HG03108 (cell line): ENCODE data around the gene CPE.
"Not testable (repeated sequence)": the region's sequence is repeated elsewhere in the genome, so short reads cannot be mapped to it uniquely, and the experiment has no call there.

Source experiments
- ATAC-seq: cut with Tn5 transposase; IDR thresholded peaks from one replicate; pipeline ENCODE4 v1.9.1; 2021; ENCODE audit warnings: moderate library complexity; ENCODE audit not compliant: unreplicated experiment

Gene CPE

DNA sequence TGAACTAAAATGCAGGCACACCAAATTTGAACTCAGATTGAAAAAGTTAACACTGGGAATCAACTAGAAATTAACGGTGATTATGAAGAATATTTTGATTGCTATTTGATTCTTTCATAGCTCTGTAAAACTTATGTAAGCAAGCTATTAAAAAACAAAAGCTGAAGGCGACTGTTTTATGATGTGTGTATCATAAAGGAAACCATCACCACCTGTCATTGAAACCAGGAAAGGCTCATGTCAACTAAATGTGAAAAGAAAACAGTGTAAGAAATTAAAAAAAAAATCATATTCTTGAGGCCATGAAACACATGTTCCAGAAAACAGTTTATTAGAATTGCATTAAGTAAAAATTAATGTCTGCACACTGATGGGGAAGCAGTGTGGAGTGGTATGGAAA lies 24.2 kb downstream of the CPE start:
- no peak for ATAC-seq

GRCh38 chr4:165403637-165404036 lies 24.8 kb downstream of the CPE start:
- ATAC-seq, result no peak

GRCh38 chr4:165404080-165404479 lies 25.3 kb downstream of the CPE start:
- ATAC-seq, result no peak

DNA sequence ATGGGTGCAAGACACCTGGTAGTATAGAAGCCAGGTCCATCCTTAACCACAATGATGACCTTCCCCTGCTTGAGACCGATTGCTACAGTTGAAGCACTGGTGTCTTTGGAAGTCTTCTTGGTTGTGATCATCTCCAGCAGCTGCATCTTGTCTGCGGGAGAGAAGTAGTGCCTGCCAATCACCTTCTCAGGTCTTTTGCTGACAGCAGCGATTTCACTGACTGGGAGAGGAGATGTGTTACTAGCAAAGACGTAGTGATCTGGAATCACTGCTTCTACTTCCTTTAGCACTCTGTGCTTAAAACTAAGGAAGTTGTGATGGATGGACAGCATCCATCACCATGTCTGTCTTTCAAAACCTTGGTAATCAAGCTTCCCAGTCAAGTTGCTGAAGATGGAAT lies 25.9 kb downstream of the CPE start:
- no peak for ATAC-seq

- ATAC-seq, result no peak
These were observed 31.4 kb downstream of the CPE start for GRCh38 chr4:165410214-165410613.

- ATAC-seq, result no peak
These were observed 37.1 kb downstream of the CPE start for GRCh38 chr4:165415910-165416309.

GRCh38 chr4:165418073-165418472 lies 39.3 kb downstream of the CPE start:
- ATAC-seq, result no peak

GRCh38 chr4:165425629-165426028 lies 46.8 kb downstream of the CPE start:
- ATAC-seq, result no peak

GRCh38 chr4:165426331-165426730 lies 47.5 kb downstream of the CPE start:
- no peak for ATAC-seq

DNA sequence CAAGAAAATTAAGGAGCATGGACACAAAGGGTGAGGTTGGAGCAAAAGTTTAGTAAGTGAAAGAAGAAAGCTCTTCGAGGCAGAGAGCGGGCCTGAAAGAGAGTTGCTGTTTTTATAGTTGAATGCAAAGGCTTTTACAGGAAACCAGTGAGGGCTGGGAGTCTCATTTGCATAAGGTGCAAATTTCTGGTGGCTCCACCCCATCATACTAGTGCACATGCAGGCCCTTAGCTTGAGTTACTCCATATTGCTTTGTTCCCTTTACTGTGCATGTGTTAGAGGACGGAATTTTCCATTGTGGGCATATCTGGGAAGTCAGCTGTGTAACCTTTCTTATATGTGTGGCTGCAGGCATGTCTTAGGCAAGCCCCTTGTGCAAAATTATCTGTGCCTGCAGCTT lies 48.0 kb downstream of the CPE start:
- no peak for ATAC-seq

- ATAC-seq, result no peak
These were observed 50.1 kb downstream of the CPE start for GRCh38 chr4:165428957-165429356.

- no peak for ATAC-seq
These were observed 54.7 kb downstream of the CPE start for GRCh38 chr4:165433529-165433928.

- ATAC-seq, result no peak
These were observed 58.9 kb downstream of the CPE start for GRCh38 chr4:165437691-165438090.

- ATAC-seq, result no peak
These were observed 60.5 kb downstream of the CPE start for GRCh38 chr4:165439344-165439743.

- no peak for ATAC-seq
These were observed 61.2 kb downstream of the CPE start for GRCh38 chr4:165439981-165440380.

GRCh38 chr4:165440415-165441158 lies 61.8 kb downstream of the CPE start:
- no peak for ATAC-seq

DNA sequence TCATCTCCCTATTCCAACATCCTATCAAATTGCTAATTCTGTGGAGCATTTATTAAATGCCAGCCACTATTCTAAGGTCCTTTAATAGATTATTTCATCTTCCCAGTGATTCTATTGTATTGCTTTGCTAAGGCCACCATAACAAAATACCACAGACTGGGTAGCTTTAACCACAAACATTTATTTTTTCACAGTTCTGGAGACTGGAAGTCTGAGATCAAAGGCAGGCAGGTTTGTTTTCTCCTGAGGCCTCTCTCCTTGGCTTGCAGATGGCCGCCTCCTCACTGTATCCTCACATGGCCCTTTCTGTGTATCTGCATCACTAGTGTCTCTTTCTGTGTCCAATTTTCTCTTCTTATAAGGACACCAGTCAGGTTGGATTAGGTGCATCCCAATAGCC lies 64.5 kb downstream of the CPE start:
- no peak for ATAC-seq

GRCh38 chr4:165448700-165449099 lies 69.9 kb downstream of the CPE start:
- no peak for ATAC-seq

GRCh38 chr4:165449333-165449732 lies 70.5 kb downstream of the CPE start:
- no peak for ATAC-seq

GRCh38 chr4:165450871-165451270 lies 72.1 kb downstream of the CPE start:
- ATAC-seq, result no peak

GRCh38 chr4:165453140-165453539 lies 74.3 kb downstream of the CPE start:
- not testable (repeated sequence) for ATAC-seq

DNA sequence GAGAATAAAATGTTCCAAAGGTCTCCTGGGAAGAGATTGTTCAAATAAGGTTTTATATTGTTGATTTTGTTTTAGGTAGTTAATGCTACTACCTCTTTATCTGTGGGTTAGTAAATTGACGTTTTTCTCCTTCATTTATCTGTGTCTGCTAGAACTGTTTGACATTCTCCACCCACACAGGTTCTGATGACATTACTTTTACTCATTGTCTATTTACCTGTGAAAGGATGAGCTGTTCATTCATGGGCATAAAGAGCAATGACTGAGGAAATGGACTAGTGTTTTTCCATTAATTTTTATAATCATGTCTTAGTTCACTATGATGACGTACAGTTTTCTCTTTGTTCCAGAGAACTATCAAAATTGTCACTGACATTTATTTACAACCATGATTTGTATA lies 75.6 kb downstream of the CPE start:
- ATAC-seq, result no peak

DNA sequence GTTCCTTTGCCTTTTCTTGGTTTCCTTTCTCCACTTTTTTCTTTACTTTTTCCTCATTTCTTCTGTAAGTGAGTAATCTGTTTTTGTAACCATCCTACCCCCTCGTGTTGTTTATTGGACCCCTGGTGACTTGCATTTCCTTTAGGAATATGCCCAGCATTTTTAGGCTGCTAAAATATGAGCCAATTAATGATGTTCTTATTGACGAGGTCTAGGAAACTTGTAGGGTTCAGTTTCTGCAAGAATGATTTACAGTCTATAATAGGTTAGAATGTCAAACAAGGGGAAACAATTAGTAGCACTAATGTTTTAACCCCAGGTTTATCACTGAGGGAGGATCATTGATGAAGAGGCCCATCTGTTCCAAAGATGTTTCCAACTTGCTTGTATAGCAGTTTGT lies 79.0 kb downstream of the CPE start:
- no peak for ATAC-seq
